PC-3 (cell line): ENCODE data around the gene DAPK1.

Experiments
- EZH2 ChIP-seq: fragments of 300-600 bp; sonication (generic); IDR thresholded peaks from one replicate; pipeline ENCODE4 v1.6.1; 2017; ENCODE audit warnings: antibody characterized with exemption, mild to moderate bottlenecking, low read length; ENCODE audit not compliant: unreplicated experiment
- EZH2phosphoT487 ChIP-seq: fragments of 300-600 bp; sonication (generic); IDR thresholded peaks from 2 replicates; pipeline ENCODE4 v1.6.1; 2018; ENCODE audit warnings: mild to moderate bottlenecking, antibody characterized with exemption, low read length, borderline replicate concordance
- TF ChIP-seq, protein P1 (sequence below): fragments of 300-600 bp; sonication (generic); conservative IDR thresholded peaks from 2 replicates; pipeline ENCODE4 v1.5.1; 2017; ENCODE audit warnings: antibody characterized with exemption, low read depth, mild to moderate bottlenecking, low read length

DNA sequence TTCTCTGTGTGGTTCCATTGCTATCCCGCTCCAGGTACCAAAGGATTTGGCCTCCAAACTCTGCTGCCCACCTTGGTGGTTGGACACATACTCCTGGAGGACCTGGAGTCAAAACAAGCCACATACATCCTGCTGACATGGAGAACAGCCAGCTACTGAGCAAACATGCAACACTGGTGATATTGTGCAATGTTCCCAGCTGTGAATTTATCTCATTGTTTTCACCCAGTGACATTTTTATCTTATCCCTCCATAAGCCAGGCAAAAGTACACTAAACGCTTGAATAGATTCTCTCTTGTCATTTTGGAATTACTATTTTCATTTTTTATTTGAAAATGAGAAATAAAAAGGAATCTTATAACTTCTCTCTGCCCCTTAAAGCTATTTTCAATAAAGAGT, 217.2 kb downstream of the DAPK1 start:
- TF ChIP-seq, protein P1, sequence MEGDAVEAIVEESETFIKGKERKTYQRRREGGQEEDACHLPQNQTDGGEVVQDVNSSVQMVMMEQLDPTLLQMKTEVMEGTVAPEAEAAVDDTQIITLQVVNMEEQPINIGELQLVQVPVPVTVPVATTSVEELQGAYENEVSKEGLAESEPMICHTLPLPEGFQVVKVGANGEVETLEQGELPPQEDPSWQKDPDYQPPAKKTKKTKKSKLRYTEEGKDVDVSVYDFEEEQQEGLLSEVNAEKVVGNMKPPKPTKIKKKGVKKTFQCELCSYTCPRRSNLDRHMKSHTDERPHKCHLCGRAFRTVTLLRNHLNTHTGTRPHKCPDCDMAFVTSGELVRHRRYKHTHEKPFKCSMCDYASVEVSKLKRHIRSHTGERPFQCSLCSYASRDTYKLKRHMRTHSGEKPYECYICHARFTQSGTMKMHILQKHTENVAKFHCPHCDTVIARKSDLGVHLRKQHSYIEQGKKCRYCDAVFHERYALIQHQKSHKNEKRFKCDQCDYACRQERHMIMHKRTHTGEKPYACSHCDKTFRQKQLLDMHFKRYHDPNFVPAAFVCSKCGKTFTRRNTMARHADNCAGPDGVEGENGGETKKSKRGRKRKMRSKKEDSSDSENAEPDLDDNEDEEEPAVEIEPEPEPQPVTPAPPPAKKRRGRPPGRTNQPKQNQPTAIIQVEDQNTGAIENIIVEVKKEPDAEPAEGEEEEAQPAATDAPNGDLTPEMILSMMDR, result no peak
- TF ChIP-seq EZH2 (no peak), EZH2phosphoT487 (no peak)
